Measurements from ENCODE around the gene TRPC4AP. TPM values are rescaled to one million over a fixed set of nuclear protein-coding genes. Genes with fewer than 3 reads are reported as not detected.

TRPC4AP gene
- total RNA-seq, 1 experiment from 2014 or later, result 79.0 TPM

GRCh38 chr20:34997774-34998173, 94.8 kb downstream of the TRPC4AP start:
- intact Hi-C loops (cut with micrococcal nuclease; ENCODE audit: unreplicated experiment), result no loop called here
- Mint-ChIP-seq H3K4me1 (ENCODE audit: low read depth, unreplicated experiment) (no peaks in the 10 kb centered on the region), H3K4me3 (ENCODE audit: low read depth, unreplicated experiment) (no peak overlapping the region), H3K36me3 (ENCODE audit: insufficient read depth, unreplicated experiment) (peaks cover 67% of the 10 kb centered on the region), H3K27me3 (ENCODE audit: unreplicated experiment) (no peaks in the 10 kb centered on the region), H3K9me3 (ENCODE audit: low read depth, unreplicated experiment) (no peaks in the 10 kb centered on the region), H3K27ac (ENCODE audit: unreplicated experiment) (peak overlapping the region; percentile 1)
- BruUV-seq (replicated peaks), result no TSS peak
- no peak for DNase-seq
- TF ChIP-seq CTCF (IDR thresholded peaks at IDR 0.05; ENCODE audit: unreplicated experiment), result no peak
- CTCF ChIA-PET, result interaction anchor here (0.7 kb wide), 1 partner anchor 124 kb away, joined by 3 read pairs; no protein-coding TSS in a partner anchor

DNA sequence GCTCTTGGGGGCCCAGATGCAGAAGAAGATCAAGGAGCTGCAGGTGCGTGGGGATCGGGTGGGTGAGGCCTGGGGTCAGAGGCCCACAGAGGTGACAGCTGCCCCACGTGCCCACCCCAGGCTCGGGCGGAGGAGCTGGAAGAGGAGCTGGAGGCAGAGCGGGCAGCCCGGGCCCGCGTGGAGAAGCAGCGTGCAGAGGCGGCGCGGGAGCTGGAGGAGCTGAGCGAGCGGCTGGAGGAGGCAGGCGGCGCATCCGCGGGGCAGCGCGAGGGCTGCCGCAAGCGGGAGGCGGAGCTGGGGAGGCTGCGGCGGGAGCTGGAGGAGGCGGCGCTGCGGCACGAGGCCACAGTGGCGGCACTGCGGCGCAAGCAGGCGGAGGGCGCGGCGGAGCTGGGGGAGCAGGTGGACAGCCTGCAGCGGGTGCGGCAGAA, 95.5 kb downstream of the TRPC4AP start:
- H3K27me3 Mint-ChIP-seq (ENCODE audit: unreplicated experiment), result no peaks in the 10 kb centered on the region
- no peak for DNase-seq
- no peak overlapping the region for H3K27ac Mint-ChIP-seq (ENCODE audit: unreplicated experiment)
- no peak overlapping the region for H3K4me3 Mint-ChIP-seq (ENCODE audit: low read depth, unreplicated experiment)
- no peaks in the 10 kb centered on the region for H3K9me3 Mint-ChIP-seq (ENCODE audit: low read depth, unreplicated experiment)
- no peaks in the 10 kb centered on the region for H3K4me1 Mint-ChIP-seq (ENCODE audit: low read depth, unreplicated experiment)
- TF ChIP-seq CTCF (IDR thresholded peaks at IDR 0.05; ENCODE audit: unreplicated experiment), result no peak
- intact Hi-C loops (cut with micrococcal nuclease; ENCODE audit: unreplicated experiment), result no loop called here
- no TSS peak for BruUV-seq (replicated peaks)
- peaks cover 71% of the 10 kb centered on the region for H3K36me3 Mint-ChIP-seq (ENCODE audit: insufficient read depth, unreplicated experiment)
- CTCF ChIA-PET, result interaction anchor here (0.5 kb wide), 1 partner anchor 327 kb away, joined by 4 read pairs; no protein-coding TSS in a partner anchor

- no peak overlapping the region for H3K27ac Mint-ChIP-seq (ENCODE audit: unreplicated experiment)
- CTCF ChIA-PET, result no interaction called here
- intact Hi-C loops (cut with micrococcal nuclease; ENCODE audit: unreplicated experiment), result no loop called here
- peaks cover 67% of the 10 kb centered on the region for H3K36me3 Mint-ChIP-seq (ENCODE audit: insufficient read depth, unreplicated experiment)
- no TSS peak for BruUV-seq (replicated peaks)
- H3K27me3 Mint-ChIP-seq (ENCODE audit: unreplicated experiment), result no peaks in the 10 kb centered on the region
- no peak for DNase-seq
- no peaks in the 10 kb centered on the region for H3K9me3 Mint-ChIP-seq (ENCODE audit: low read depth, unreplicated experiment)
- no peak for TF ChIP-seq CTCF (IDR thresholded peaks at IDR 0.05; ENCODE audit: unreplicated experiment)
- H3K4me3 Mint-ChIP-seq (ENCODE audit: low read depth, unreplicated experiment), result no peak overlapping the region
- H3K4me1 Mint-ChIP-seq (ENCODE audit: low read depth, unreplicated experiment), result no peaks in the 10 kb centered on the region
Observed at GRCh38 chr20:34996243-34997028, 96.2 kb downstream of the TRPC4AP start.

GRCh38 chr20:34995696-34996095, 96.9 kb downstream of the TRPC4AP start:
- Mint-ChIP-seq H3K4me1 (ENCODE audit: low read depth, unreplicated experiment) (no peaks in the 10 kb centered on the region), H3K27me3 (ENCODE audit: unreplicated experiment) (no peaks in the 10 kb centered on the region), H3K27ac (ENCODE audit: unreplicated experiment) (no peak overlapping the region), H3K36me3 (ENCODE audit: insufficient read depth, unreplicated experiment) (peaks cover 67% of the 10 kb centered on the region), H3K9me3 (ENCODE audit: low read depth, unreplicated experiment) (no peaks in the 10 kb centered on the region), H3K4me3 (ENCODE audit: low read depth, unreplicated experiment) (no peak overlapping the region)
- CTCF ChIA-PET, result no interaction called here
- intact Hi-C loops (cut with micrococcal nuclease; ENCODE audit: unreplicated experiment), result no loop called here
- no peak for DNase-seq
- no peak for TF ChIP-seq CTCF (IDR thresholded peaks at IDR 0.05; ENCODE audit: unreplicated experiment)
- BruUV-seq (replicated peaks), result no TSS peak
